IMR-90 (cell line): Measurements from ENCODE around the gene LYPD3. TPM values are rescaled to one million over a fixed set of nuclear protein-coding genes. Genes with fewer than 3 reads are reported as not detected.

Source experiments
- ATAC-seq: fragments of 200-7000 bp; cut with Tn5 transposase; 2 replicates; pipeline ENCODE4 v1.9.1; 2020; ENCODE audit warnings: low read depth, mild to moderate bottlenecking, moderate library complexity
- BruUV-seq: library from RNA; stranded (reverse); fragments of 400-500 nt; replicated peaks from 2 replicates; lab custom pipeline; 2021; lab: Mats Ljungman, UMichigan
- CTCF ChIA-PET: fragments of 300-600 bp; formaldehyde crosslinking; extraction: SDS; loops from one replicate; lab custom pipeline; 2021; ENCODE audit warnings: antibody characterized with exemption; lab: Yijun Ruan, JAX
- POLR2A ChIA-PET: fragments of 300-600 bp; sonication (Branson Sonifier 250); formaldehyde crosslinking; loops from one replicate; lab custom pipeline; 2022; ENCODE audit warnings: antibody characterized with exemption; ENCODE audit not compliant: unreplicated experiment; lab: Charles Lee
- DNase-seq: peaks from one replicate; pipeline ENCODE4 v3.0.0; 2013
- H2AFZ ChIP-seq: replicated peaks from 2 replicates; pipeline ENCODE3; 2013; ENCODE audit warnings: low read length, mild to moderate bottlenecking; ENCODE audit not compliant: poor library complexity
- H2AK5ac ChIP-seq: 2 replicates; pipeline ENCODE4 v1.6.1; 2013; ENCODE audit warnings: low read depth, low read length, inconsistent platforms
- H2AK9ac ChIP-seq: replicated peaks from 2 replicates; pipeline ENCODE3; 2013; ENCODE audit warnings: mild to moderate bottlenecking, low read depth, low read length, moderate library complexity; ENCODE audit not compliant: poor library complexity
- H2BK120ac ChIP-seq: 2 replicates; pipeline ENCODE4 v1.6.1; 2013; ENCODE audit warnings: low read depth, low read length, inconsistent platforms
- H2BK15ac ChIP-seq: 3 replicates; pipeline ENCODE4 v1.6.1; 2013; ENCODE audit warnings: low read depth, low read length, inconsistent platforms
- H2BK20ac ChIP-seq: 2 replicates; pipeline ENCODE4 v1.6.1; 2013; ENCODE audit warnings: low read depth, mild to moderate bottlenecking, inconsistent platforms, low read length, moderate library complexity
- H2BK5ac ChIP-seq: 2 replicates; pipeline ENCODE4 v1.6.1; 2013; ENCODE audit warnings: mild to moderate bottlenecking, low read depth, low read length, inconsistent platforms; ENCODE audit not compliant: poor library complexity, severe bottlenecking
- H3K14ac ChIP-seq: replicated peaks from 2 replicates; pipeline ENCODE4 v1.6.1; 2013; ENCODE audit warnings: low read depth, low read length, inconsistent platforms
- H3K18ac ChIP-seq: 2 replicates; pipeline ENCODE4 v1.6.1; 2013; ENCODE audit warnings: low read depth, low read length, control low read depth
- H3K23ac ChIP-seq: 2 replicates; pipeline ENCODE4 v1.6.1; 2013; ENCODE audit warnings: low read depth, low read length, inconsistent platforms
- H3K27ac ChIP-seq: 2 replicates; pipeline ENCODE4 v1.5.1; 2013; ENCODE audit warnings: mild to moderate bottlenecking, control low read depth, low read length; ENCODE audit not compliant: insufficient read depth
- H3K27me3 ChIP-seq: 2 replicates; pipeline ENCODE4 v1.6.1; 2013; ENCODE audit warnings: low read length; ENCODE audit not compliant: control insufficient read depth, insufficient read depth
- H3K36me3 ChIP-seq: 2 replicates; pipeline ENCODE4 v1.6.1; 2013; ENCODE audit warnings: low read length, mixed read lengths; ENCODE audit not compliant: control insufficient read depth, insufficient read depth
- H3K4ac ChIP-seq: 2 replicates; pipeline ENCODE4 v1.6.1; 2013; ENCODE audit warnings: low read depth, low read length, inconsistent platforms
- H3K4me1 ChIP-seq: 2 replicates; pipeline ENCODE4 v1.6.1; 2013; ENCODE audit warnings: low read length, mixed read lengths; ENCODE audit not compliant: control insufficient read depth, insufficient read depth
- H3K4me2 ChIP-seq: 2 replicates; pipeline ENCODE4 v1.6.1; 2013; ENCODE audit warnings: low read depth, mild to moderate bottlenecking, control low read depth, low read length, moderate library complexity
- H3K4me3 ChIP-seq: 2 replicates; pipeline ENCODE4 v1.5.1; 2013; ENCODE audit warnings: low read depth, mild to moderate bottlenecking, control low read depth, low read length, moderate library complexity; ENCODE audit not compliant: insufficient read depth
- H3K56ac ChIP-seq: 2 replicates; pipeline ENCODE4 v1.6.1; 2013; ENCODE audit warnings: low read length, inconsistent platforms; ENCODE audit not compliant: insufficient read depth; ENCODE audit errors: extremely low read depth
- H3K79me1 ChIP-seq, 2 experiments: 2 replicates each; pipeline ENCODE4 v1.6.1; 2013; ENCODE audit warnings: low read length in 2 of 2, inconsistent platforms in 1 of 2, low read depth in 1 of 2
- H3K9ac ChIP-seq: 2 replicates; pipeline ENCODE4 v1.6.1; 2013; ENCODE audit warnings: low read depth, low read length, control low read depth
- H3K9me1 ChIP-seq: 2 replicates; pipeline ENCODE4 v1.6.1; 2013; ENCODE audit warnings: low read length, inconsistent platforms; ENCODE audit not compliant: insufficient read depth
- H3K9me3 ChIP-seq: 2 replicates; pipeline ENCODE4 v1.6.1; 2013; ENCODE audit warnings: low read length; ENCODE audit not compliant: control insufficient read depth, insufficient read depth
- H4K20me1 ChIP-seq: 2 replicates; pipeline ENCODE4 v1.6.1; 2013; ENCODE audit warnings: low read length, inconsistent platforms; ENCODE audit not compliant: insufficient read depth
- H4K5ac ChIP-seq: 2 replicates; pipeline ENCODE4 v1.6.1; 2013; ENCODE audit warnings: mild to moderate bottlenecking, low read depth, low read length, control low read depth
- H4K8ac ChIP-seq, 2 experiments: 2 replicates each; pipeline ENCODE4 v1.6.1; 2013; ENCODE audit warnings: low read depth in 2 of 2, low read length in 2 of 2, control low read depth in 1 of 2, inconsistent platforms in 1 of 2
- H4K91ac ChIP-seq: 2 replicates; pipeline ENCODE4 v1.6.1; 2013; ENCODE audit warnings: low read depth, low read length, inconsistent platforms; ENCODE audit not compliant: insufficient read depth
- FOS ChIP-seq: fragments of 150-350 bp; IDR thresholded peaks from 2 replicates; pipeline ENCODE4 v1.6.1; 2016; ENCODE audit warnings: low read depth, low read length
- MXI1 ChIP-seq: IDR thresholded peaks from 2 replicates; pipeline ENCODE4 v1.6.1; 2012; ENCODE audit warnings: low read depth, mild to moderate bottlenecking, low read length, moderate library complexity, borderline replicate concordance
- POLR2A ChIP-seq: IDR thresholded peaks from 2 replicates; pipeline ENCODE4 v1.6.1; 2012; ENCODE audit warnings: mild to moderate bottlenecking, low read depth, low read length
- RFX5 ChIP-seq: IDR thresholded peaks from 2 replicates; pipeline ENCODE4 v1.8.0; 2012; ENCODE audit warnings: low read depth, mild to moderate bottlenecking, low read length, moderate library complexity
- WGBS, 2 experiments: methylation state at CpG; one replicate each; pipeline versions ENCODE4 v1.1.5 to v1.1.7; 2013; ENCODE audit warnings: missing lambda C conversion rate in 2 of 2; ENCODE audit not compliant: insufficient read length in 1 of 2; ENCODE audit errors: extremely low coverage in 2 of 2; 5-methylcytosine and 5-hydroxymethylcytosine counted together
- dilution Hi-C: fragments of 300-500 bp; cut with HindIII; formaldehyde crosslinking; loops from one replicate; pipeline ENCODE4 v1.14.3; 2018; ENCODE audit warnings: low sequenced_read_pairs; ENCODE audit not compliant: unreplicated experiment
- in situ Hi-C: fragments of 300-500 bp; cut with MboI; formaldehyde crosslinking; loops from 3 replicates; pipeline ENCODE4 v1.14.3; 2019; ENCODE audit warnings: low sequenced_read_pairs, inconsistent platforms, mixed read lengths
- intact Hi-C: fragments of 100-400 bp; cut with micrococcal nuclease; formaldehyde crosslinking; loops from 2 replicates; pipeline ENCODE4 v1.10.0; 2022
- polyA plus RNA-seq, 3 experiments: library from polyadenylated mRNA; depleted of rRNA; stranded (reverse); fragments of >200 nt; gene quantifications; 2 replicates each; pipeline ENCODE4 v1.2.3, GENCODE V29; 2012; ENCODE audit warnings: low replicate concordance in 1 of 3
- total RNA-seq: library from RNA; depleted of rRNA; stranded (reverse); fragments of >200 nt; gene quantifications from 2 replicates; pipeline ENCODE4 v1.2.3, GENCODE V29; 2012

LYPD3 gene
- total and polyA plus RNA-seq, 2 of the 4 experiments (the other 2 are of a cell fraction) = 0.18 to 1.1 TPM

GRCh38 chr19:43457809-43458208 lies 7.6 kb downstream of the LYPD3 start:
- H3K9ac ChIP-seq = no peak overlapping the region
- H3K79me1 ChIP-seq = no peaks in the 10 kb centered on the region
- no peak overlapping the region for H4K91ac ChIP-seq
- H3K14ac ChIP-seq = no peak overlapping the region
- no peaks in the 10 kb centered on the region for H4K20me1 ChIP-seq
- H2BK5ac ChIP-seq = no peak overlapping the region
- no peak overlapping the region for H3K23ac ChIP-seq
- dilution Hi-C loops (no loop called here), in situ Hi-C loops (no loop called here), intact Hi-C loops (no loop called here)
- POLR2A ChIA-PET = no interaction called here
- no peak overlapping the region for H2BK15ac ChIP-seq
- H3K4me1 ChIP-seq = no peaks in the 10 kb centered on the region
- H3K4ac ChIP-seq = no peak overlapping the region
- WGBS, 2 experiments = 62% methylated on average over 2 of the region's 4 CpGs; no CpG with 5 or more reads in 1 of the 2 experiments
- no peak overlapping the region for H2BK120ac ChIP-seq
- ATAC-seq (no peak), DNase-seq (no peak)
- H3K9me1 ChIP-seq = peaks cover under 1% of the 10 kb centered on the region; the same call in 1 of the 2 replicates
- no TSS peak for BruUV-seq
- no peak overlapping the region for H3K56ac ChIP-seq
- no peak overlapping the region for H3K4me2 ChIP-seq
- no peak overlapping the region for H4K8ac ChIP-seq
- no peak overlapping the region for H2BK20ac ChIP-seq
- no peak overlapping the region for H3K4me3 ChIP-seq
- no peak overlapping the region for H3K27ac ChIP-seq
- CTCF ChIA-PET = no interaction called here
- no peaks in the 10 kb centered on the region for H3K36me3 ChIP-seq
- peaks cover 1% of the 10 kb centered on the region for H3K9me3 ChIP-seq
- H2AK5ac ChIP-seq = no peak overlapping the region
- no peak overlapping the region for H2AK9ac ChIP-seq
- H3K27me3 ChIP-seq = peaks cover 2% of the 10 kb centered on the region; the same call in 1 of the 2 replicates
- H3K18ac ChIP-seq = no peak overlapping the region
- TF ChIP-seq POLR2A (no peak), MXI1 (no peak), FOS (no peak), RFX5 (no peak)
- no peak overlapping the region for H4K5ac ChIP-seq
- no peak overlapping the region for H2AFZ ChIP-seq
